ENCODE data around the gene HP.
"Not testable (repeated sequence)": the region's sequence is repeated elsewhere in the genome, so short reads cannot be mapped to it uniquely, and the experiment has no call there.

GRCh38 chr16:72008065-72008423 is 46.3 kb upstream of the HP start:
- TF ChIP-seq NR1H2 (CRISPR knock-in tag; IDR thresholded peaks at IDR 0.05); FOXP4 (CRISPR knock-in tag; IDR thresholded peaks at IDR 0.05); SP1 (CRISPR knock-in tag; conservative IDR thresholded peaks at IDR 0.05); FOXK1 (CRISPR knock-in tag; IDR thresholded peaks at IDR 0.05); CTCF (IDR thresholded peaks at IDR 0.05); NR3C1 (CRISPR knock-in tag; conservative IDR thresholded peaks at IDR 0.05; ENCODE audit: low read depth); ESRRA (CRISPR knock-in tag; IDR thresholded peaks at IDR 0.05; ENCODE audit: borderline replicate concordance); FOXJ3 (CRISPR knock-in tag; IDR thresholded peaks at IDR 0.05; ENCODE audit: borderline replicate concordance); CBFB (CRISPR knock-in tag; IDR thresholded peaks at IDR 0.05; ENCODE audit: low read depth); RELA (CRISPR knock-in tag; IDR thresholded peaks at IDR 0.05; ENCODE audit: borderline replicate concordance); ETV6 (CRISPR knock-in tag; IDR thresholded peaks at IDR 0.05); GTF2I (CRISPR knock-in tag; conservative IDR thresholded peaks at IDR 0.05); MLX (CRISPR knock-in tag; IDR thresholded peaks at IDR 0.05); USF2 (CRISPR knock-in tag; IDR thresholded peaks at IDR 0.05): not testable (repeated sequence)
